SU-DHL-6 (cell line): ENCODE results near the gene MTMR10.

Source experiments
- H2AFZ ChIP-seq: fragments of 200-600 bp; sonication (generic); 2 replicates; pipeline ENCODE4 v1.6.1; 2014; ENCODE audit warnings: low read depth, mild to moderate bottlenecking, moderate library complexity, mixed read lengths, antibody characterized with exemption, low read length; ENCODE audit not compliant: severe bottlenecking
- H3F3A ChIP-seq: fragments of 200-600 bp; shearing (Covaris generic); 2 replicates; pipeline ENCODE4 v1.6.0; 2016; ENCODE audit warnings: antibody characterized with exemption, mild to moderate bottlenecking; ENCODE audit not compliant: insufficient read depth
- H3K27ac ChIP-seq: fragments of 200-600 bp; sonication (generic); 2 replicates; pipeline ENCODE4 v1.5.1; 2016; ENCODE audit warnings: low read depth, mild to moderate bottlenecking, low read length, moderate library complexity, mixed read lengths
- H3K27me3 ChIP-seq: fragments of 200-600 bp; sonication (generic), shearing (Covaris generic); 2 replicates; pipeline ENCODE4 v1.6.0; 2014; ENCODE audit warnings: mild to moderate bottlenecking, low read length
- H3K36me3 ChIP-seq: fragments of 200-600 bp; sonication (generic); 2 replicates; pipeline ENCODE4 v1.6.1; 2014; ENCODE audit warnings: mild to moderate bottlenecking, low read length, mixed read lengths
- H3K4me2 ChIP-seq: fragments of 300-600, 200-600 bp; shearing (Covaris generic), sonication (generic); 2 replicates; pipeline ENCODE4 v1.6.0; 2014; ENCODE audit warnings: low read length, low read depth, mild to moderate bottlenecking; ENCODE audit not compliant: poor library complexity, severe bottlenecking
- H3K4me3 ChIP-seq: fragments of 200-600 bp; sonication (generic); 2 replicates; pipeline ENCODE4 v1.5.1; 2014; ENCODE audit warnings: antibody characterized with exemption, low read length, mild to moderate bottlenecking, mixed read lengths; ENCODE audit not compliant: insufficient read depth, poor library complexity, severe bottlenecking
- H3K79me2 ChIP-seq: fragments of 200-600 bp; sonication (generic); 2 replicates; pipeline ENCODE4 v1.6.1; 2014; ENCODE audit warnings: mild to moderate bottlenecking, low read length, moderate library complexity; ENCODE audit not compliant: insufficient read depth
- H3K9ac ChIP-seq: fragments of 200-600 bp; sonication (generic); 2 replicates; pipeline ENCODE4 v1.7.0; 2014; ENCODE audit warnings: mild to moderate bottlenecking, low read length
- H3K9me2 ChIP-seq: fragments of 200-600 bp; sonication (generic); replicated peaks from 2 replicates; pipeline ENCODE4 v1.6.1; 2014; ENCODE audit warnings: low read length; ENCODE audit not compliant: insufficient read depth
- H3K9me3 ChIP-seq: fragments of 200-600 bp; sonication (generic); 2 replicates; pipeline ENCODE4 v1.6.1; 2014; ENCODE audit warnings: low read length, mixed read lengths; ENCODE audit not compliant: insufficient read depth
- H4K20me1 ChIP-seq: fragments of 200-600 bp; sonication (generic); 2 replicates; pipeline ENCODE4 v1.6.1; 2014; ENCODE audit warnings: low read depth, mild to moderate bottlenecking, antibody characterized with exemption, low read length, moderate library complexity, mixed read lengths
- CTCF ChIP-seq: fragments of 200-600 bp; sonication (generic); IDR thresholded peaks from one replicate; pipeline ENCODE4 v1.5.1; 2017; ENCODE audit warnings: antibody characterized with exemption, mild to moderate bottlenecking, low read length, moderate library complexity; ENCODE audit not compliant: insufficient read depth, poor library complexity, severe bottlenecking
- EZH2phosphoT487 ChIP-seq: fragments of 200-600 bp; sonication (generic), shearing (Covaris generic); conservative IDR thresholded peaks from 2 replicates; pipeline ENCODE4 v1.6.1; 2018; ENCODE audit warnings: mild to moderate bottlenecking, antibody characterized with exemption, low read length, moderate library complexity, mixed read lengths

Gene MTMR10

DNA sequence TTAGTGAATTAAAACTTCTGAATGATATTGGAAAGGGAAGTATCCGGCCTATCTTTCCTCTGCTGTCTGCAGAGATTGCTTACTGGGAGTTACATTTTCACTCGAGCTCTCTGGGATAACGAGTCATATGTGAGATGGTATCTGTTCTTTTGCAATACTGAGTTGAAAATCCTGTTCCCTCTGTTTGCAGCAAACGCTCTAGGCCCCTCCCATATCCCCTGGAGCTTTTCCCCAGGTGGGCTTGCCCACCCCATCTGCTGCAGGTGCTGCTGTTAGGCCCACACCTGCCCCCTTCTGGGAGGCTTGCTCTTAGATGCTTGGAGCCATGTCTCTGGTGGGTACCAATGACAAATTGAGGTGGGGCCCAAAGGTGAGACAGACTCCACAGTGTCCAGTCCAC lies 42.7 kb upstream of the MTMR10 start:
- H3K4me3 ChIP-seq: no peak overlapping the region

GRCh38 chr15:31032961-31033371 lies 41.5 kb upstream of the MTMR10 start:
- no peak overlapping the region for H3K4me3 ChIP-seq
- TF ChIP-seq CTCF (no peak), EZH2phosphoT487 (no peak)
- H4K20me1 ChIP-seq: no peaks in the 10 kb centered on the region
- no peaks in the 10 kb centered on the region for H3K9me2 ChIP-seq
- no peaks in the 10 kb centered on the region for H3F3A ChIP-seq
- H3K9ac ChIP-seq: no peak overlapping the region
- H3K27ac ChIP-seq: no peak overlapping the region
- H3K36me3 ChIP-seq: no peaks in the 10 kb centered on the region
- H3K9me3 ChIP-seq: no peaks in the 10 kb centered on the region
- no peaks in the 10 kb centered on the region for H3K79me2 ChIP-seq
- no peak overlapping the region for H2AFZ ChIP-seq
- H3K27me3 ChIP-seq: no peaks in the 10 kb centered on the region
- no peak overlapping the region for H3K4me2 ChIP-seq

More for the DNA sequence above, 42.7 kb upstream of the MTMR10 start:
- Histone ChIP-seq H3F3A (no peaks in the 10 kb centered on the region), H3K9me3 (no peaks in the 10 kb centered on the region), H2AFZ (no peak overlapping the region), H3K4me2 (no peak overlapping the region), H3K9me2 (no peaks in the 10 kb centered on the region), H3K9ac (no peak overlapping the region), H3K36me3 (no peaks in the 10 kb centered on the region), H4K20me1 (no peaks in the 10 kb centered on the region), H3K27me3 (no peaks in the 10 kb centered on the region), H3K27ac (no peak overlapping the region), H3K79me2 (no peaks in the 10 kb centered on the region)
- TF ChIP-seq CTCF: no peak
- TF ChIP-seq EZH2phosphoT487: no peak

DNA sequence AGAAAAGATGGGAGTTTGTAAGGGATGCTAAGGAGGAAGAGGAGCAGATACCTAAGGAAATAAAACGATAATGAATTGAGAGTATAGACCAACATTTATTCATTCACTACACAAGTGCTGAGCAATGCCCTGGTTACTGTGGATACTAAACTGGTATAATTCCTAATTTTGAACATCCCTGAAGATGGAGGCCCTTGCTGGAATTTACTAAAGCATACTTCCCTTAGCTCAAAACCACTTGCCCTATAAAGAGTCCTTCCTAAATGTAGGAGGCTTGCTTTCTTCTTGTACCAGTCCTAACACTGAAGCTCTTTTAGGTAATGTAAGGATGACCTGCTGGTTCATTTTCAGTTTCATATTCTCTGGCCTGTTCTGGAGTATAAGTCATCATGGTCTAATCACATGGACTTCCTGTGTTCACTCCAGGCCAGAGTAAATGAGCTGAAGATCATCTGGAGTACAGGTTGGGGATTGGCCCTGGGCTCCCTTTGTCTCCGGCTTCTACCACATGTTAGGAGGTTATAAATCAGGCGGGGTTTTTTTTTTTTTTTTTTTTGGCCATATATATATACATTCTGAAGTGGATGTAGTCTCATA lies 40.1 kb upstream of the MTMR10 start:
- Histone ChIP-seq H3K9me3 (no peaks in the 10 kb centered on the region), H4K20me1 (no peaks in the 10 kb centered on the region), H3K79me2 (no peaks in the 10 kb centered on the region), H3K27me3 (no peaks in the 10 kb centered on the region), H3K36me3 (no peaks in the 10 kb centered on the region), H3K9ac (no peak overlapping the region), H3K27ac (no peak overlapping the region), H3K9me2 (no peaks in the 10 kb centered on the region), H3K4me3 (no peak overlapping the region), H3K4me2 (no peak overlapping the region), H3F3A (no peaks in the 10 kb centered on the region), H2AFZ (no peak overlapping the region)
- TF ChIP-seq CTCF (no peak), EZH2phosphoT487 (no peak)
